IPS-11a (cell line): ENCODE measurements around the gene UBR3.

Experiments
- H3K4me3 ChIP-seq: one replicate; pipeline ENCODE4 v1.5.1; 2013; ENCODE audit warnings: low read depth, low read length, control low read depth

UBR3 gene

DNA sequence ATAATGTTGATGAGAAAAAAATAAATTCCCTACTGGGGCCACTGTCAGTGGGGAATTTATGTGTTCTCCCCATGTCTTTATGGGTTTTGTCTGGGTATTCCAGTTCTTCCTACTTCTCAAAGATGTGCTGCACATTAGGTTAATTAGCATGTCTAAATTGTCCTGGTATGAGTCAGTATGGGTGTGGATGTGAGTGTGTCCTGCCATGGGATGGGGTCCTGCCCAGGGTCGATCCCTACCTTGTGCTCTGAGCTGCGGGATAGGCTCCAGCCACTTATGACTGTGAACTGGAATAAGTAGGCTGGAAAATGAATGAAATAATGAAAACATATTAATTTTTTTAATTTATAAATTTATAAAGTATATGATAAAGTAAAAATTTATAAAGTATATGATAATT is 167.5 kb downstream of the UBR3 start:
- H3K4me3 ChIP-seq = no peak overlapping the region

DNA sequence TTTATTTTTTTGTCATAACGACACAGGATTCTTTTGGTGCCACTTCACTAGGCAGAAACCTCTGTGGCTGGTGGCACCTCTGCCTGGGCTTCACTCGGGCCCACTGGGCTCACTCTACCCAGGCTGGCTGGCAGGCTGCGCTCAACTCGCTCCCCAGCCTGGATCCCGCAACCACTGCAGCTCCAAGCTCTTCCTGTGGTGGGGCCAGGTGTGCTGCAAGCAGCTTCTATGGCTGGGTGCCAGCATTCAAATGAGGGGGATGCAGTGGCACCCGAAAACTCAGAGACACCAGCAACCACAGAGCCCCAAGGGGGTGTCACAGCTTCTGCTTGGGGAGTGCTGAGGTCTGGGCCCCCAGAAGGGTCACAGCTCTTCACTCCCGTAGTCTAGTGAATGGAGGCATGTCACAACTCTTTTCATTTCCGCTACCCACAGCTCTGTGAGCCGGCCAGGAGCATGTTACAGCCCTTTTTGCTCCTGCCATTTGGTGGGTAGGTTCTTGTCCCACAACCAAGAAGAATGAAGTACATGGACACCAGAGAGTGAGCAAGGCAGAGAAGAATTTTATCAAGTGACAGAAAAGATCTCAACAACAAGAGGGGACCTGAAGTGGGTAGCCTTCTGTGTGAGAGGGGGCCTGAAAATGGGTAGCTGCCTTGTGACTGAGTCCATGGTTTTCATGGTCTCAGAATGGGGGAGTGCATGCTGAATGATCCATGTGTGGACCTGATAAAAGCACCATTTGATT is 170.1 kb downstream of the UBR3 start:
- H3K4me3 ChIP-seq = no peak overlapping the region

DNA sequence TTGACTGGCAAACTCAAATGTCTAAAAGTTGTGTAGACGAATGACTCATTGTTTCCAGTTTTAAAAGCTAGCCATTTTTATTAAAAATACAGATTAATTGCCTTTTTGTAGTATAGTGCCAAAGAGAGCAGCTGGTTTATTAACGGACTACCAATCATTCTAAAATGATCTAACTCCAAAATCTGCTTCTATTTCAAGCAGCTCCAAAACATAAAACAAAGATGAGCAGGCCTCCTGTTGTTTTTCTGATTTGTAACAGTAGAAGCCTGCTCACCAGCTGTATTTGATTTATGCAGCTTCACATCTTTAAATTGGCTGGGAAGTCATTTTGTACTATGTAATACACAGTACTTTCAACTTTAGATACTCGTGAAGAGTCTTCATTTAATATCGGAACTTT is 171.8 kb downstream of the UBR3 start:
- no peak overlapping the region for H3K4me3 ChIP-seq

GRCh38 chr2:170002096-170002495 is 174.8 kb downstream of the UBR3 start:
- H3K4me3 ChIP-seq = no peak overlapping the region

- no peak overlapping the region for H3K4me3 ChIP-seq
These were observed 178.4 kb downstream of the UBR3 start for GRCh38 chr2:170005702-170006101.

GRCh38 chr2:170006587-170007325 is 179.5 kb downstream of the UBR3 start:
- no peak overlapping the region for H3K4me3 ChIP-seq

- no peak overlapping the region for H3K4me3 ChIP-seq
These were observed 182.0 kb downstream of the UBR3 start for GRCh38 chr2:170009209-170009608.

DNA sequence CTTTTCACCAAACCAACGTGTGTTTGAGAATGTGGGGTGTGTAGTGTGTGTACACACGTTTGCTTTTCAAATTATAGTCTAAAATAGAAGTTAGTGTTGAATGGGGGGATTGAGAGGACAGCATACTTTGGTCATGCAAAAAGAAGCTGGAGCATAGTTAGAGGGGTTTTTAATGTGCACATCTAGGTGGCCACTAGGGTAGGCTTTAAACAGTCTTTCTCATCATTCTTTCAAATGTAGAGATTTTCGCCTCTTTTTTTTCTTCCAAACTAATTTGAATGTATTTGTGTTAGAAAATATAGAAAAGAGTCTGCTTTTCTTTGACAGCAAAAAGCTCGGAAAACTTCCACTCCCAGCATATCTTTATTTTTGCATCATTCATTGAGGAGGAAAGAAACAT is 185.5 kb downstream of the UBR3 start:
- no peak overlapping the region for H3K4me3 ChIP-seq

- no peak overlapping the region for H3K4me3 ChIP-seq
These were observed 186.7 kb downstream of the UBR3 start for GRCh38 chr2:170013802-170014551.

DNA sequence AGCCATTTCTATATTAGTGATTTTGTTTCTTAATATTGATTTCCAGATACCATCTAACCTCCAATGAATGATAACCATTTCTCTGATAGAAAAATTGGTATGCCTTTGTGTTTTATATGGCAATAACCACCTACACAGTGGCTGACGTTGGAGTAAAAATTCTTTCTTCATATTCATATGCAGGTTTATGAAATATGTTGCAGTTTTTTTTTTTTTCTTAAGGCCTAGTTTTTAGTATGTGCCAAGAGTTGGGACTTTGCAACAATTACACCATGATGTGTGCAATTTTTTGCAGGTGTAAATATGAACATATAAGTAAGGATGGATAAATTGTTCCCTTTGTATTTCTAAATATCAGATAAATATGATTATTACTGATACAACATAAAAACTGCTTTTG is 187.5 kb downstream of the UBR3 start:
- H3K4me3 ChIP-seq = no peak overlapping the region

GRCh38 chr2:170017860-170018532 is 190.7 kb downstream of the UBR3 start:
- no peak overlapping the region for H3K4me3 ChIP-seq

DNA sequence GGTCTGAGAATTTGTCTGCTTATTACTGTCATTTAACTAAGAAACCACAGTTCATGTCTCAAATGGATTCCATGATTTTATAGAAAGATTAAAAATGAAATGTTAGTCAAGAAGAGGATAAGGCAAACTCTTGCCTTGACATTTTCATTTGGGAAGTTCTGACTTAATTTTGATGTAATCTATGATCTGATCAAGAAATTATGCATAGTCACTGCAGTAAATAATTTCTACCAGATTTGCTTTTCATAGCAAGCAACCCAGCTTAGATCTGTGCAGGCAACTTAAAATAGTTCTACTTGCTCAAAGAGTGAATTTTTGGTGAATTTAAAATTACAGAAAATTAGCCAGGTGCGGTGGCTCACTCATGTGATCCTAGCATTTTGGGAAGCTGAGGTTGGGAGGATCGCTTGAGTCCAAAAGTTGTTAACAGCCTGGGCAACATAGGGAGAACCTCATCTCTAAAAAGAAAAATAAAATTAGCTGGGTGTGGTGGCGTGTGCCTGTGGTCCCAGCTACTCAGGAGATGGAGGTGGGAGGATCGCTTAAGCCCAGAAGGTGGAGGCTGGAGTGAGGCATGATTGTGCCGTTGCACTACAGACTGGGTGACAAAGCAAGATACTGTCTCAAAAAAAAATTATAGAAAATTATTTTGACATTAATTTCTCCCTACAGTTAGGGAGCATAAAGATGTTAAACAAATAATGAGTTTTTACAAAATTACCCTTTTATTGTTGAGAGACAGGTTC is 192.0 kb downstream of the UBR3 start:
- H3K4me3 ChIP-seq = no peak overlapping the region

DNA sequence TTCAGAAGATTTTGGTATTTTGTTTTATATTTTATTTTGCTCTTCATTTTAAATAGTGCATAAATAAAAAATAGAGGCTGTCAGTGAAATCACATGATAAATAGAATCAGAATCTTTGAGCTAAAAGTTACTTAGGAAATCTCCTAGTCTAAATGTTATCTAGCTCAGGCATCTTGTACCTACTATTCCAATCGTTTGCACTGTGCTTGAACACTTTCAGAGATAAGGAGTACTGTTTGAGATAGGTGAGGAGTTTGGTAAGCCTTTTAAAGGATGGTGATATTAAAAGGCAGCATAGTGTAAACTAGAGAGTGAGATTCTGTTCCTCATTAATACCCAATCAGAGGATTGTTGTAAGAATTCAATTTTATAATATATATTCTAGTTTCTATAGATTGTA is 193.5 kb downstream of the UBR3 start:
- H3K4me3 ChIP-seq = no peak overlapping the region

DNA sequence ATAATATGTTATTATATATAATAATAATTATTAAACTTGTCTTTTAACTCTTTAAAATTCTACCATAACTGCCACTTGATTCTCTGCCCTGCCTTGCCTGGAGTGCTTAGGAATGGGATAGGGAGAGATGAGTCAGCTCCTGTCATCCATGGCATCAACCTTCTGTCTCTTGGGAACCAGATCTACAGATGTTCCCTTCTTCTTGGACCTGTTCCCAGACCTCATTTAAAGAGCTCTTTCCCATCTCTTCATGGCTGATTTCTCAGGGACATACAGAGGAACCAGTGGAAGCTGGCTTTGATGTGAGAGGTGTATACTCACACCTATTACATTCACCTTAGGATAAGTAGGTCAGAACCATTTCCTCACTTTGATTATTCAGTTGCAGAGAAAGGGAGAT is 195.4 kb downstream of the UBR3 start:
- H3K4me3 ChIP-seq = no peak overlapping the region

DNA sequence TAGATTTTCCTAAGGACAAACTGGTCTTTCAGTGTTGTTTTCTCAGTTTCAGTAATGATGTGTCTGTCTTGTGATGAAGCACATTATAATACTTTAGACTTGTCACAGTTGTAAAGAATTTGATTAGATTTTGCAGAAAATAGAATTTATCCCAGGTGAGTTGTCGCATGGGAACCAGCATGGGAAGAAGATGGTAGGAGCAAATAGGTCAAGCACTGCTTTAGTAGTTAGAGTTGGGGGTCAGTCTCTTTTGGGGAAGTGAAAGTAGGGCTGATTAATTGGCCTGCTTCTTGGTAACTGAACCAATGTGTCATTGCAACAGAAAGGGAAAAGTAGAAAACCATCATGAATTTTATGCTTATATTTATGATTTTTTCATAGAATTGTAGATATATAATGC is 197.5 kb downstream of the UBR3 start:
- no peak overlapping the region for H3K4me3 ChIP-seq

DNA sequence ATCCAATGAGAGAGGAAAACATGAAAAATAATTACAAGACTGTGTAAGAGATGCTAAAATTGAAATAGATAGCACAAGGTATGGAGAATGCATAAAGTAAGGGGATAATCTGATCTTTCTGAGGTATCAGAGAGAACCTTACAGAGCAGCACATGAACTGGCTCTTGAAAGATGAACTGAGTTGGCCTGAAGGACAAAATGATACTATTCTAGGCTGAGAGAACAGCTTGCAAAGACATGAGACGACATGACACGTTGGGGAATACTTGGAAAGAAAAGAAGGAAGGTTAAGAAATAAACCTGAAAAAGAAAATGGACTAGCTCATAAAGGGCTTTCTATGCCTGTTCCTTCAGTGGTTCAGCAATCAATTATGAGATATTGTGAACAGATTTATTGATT is 198.0 kb downstream of the UBR3 start:
- H3K4me3 ChIP-seq = no peak overlapping the region

DNA sequence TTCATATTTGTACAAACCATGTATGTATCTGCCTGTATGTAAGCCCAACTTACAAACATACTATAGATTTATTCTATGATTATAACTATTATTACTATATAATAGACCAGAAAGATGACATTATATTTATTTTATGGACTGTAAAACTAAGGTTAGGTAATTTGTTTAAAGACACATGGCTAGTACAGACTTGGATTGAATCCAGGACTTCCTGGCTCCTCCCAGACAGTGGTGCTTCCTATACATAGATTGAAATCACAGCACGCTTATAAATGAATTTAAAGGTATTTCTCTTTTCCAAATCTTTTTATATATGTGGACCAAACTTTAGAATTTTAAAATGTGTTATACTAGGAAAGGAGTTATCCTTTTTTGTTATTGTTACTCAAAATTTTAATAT is 199.1 kb downstream of the UBR3 start:
- H3K4me3 ChIP-seq = no peak overlapping the region

DNA sequence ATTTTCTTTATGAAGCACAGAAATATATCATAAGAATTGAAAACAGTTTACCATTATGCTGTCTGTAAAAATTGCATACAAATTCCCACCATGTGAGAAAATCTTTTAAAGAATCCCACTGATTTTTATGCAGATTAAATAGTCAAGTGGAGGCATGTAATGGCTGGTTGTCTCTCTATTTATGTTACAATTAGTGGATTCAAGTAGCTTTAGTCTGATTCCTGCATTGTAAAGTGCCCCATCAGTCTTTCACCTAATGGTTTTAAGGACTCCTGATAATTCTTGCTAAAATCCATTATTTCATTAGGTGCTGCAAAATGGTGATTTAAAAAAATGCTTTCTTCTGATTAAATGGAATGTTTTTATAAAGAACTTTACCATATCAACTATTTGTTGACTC is 202.3 kb downstream of the UBR3 start:
- no peak overlapping the region for H3K4me3 ChIP-seq

GRCh38 chr2:170030040-170030439 is 202.8 kb downstream of the UBR3 start:
- no peak overlapping the region for H3K4me3 ChIP-seq

- H3K4me3 ChIP-seq = no peak overlapping the region
These were observed 204.0 kb downstream of the UBR3 start for GRCh38 chr2:170031288-170031687.

GRCh38 chr2:170034596-170034995 is 207.3 kb downstream of the UBR3 start:
- H3K4me3 ChIP-seq = no peak overlapping the region
